Daoy (cell line): Measurements from ENCODE around the gene OSBPL1A. TPM values are rescaled to one million over a fixed set of nuclear protein-coding genes. Genes with fewer than 3 reads are reported as not detected.
"Not testable (repeated sequence)": the region's sequence is repeated elsewhere in the genome, so short reads cannot be mapped to it uniquely, and the experiment has no call there.

Source experiments
- DNase-seq: peaks from one replicate; pipeline ENCODE4 v3.0.0-alpha.2; 2015; ENCODE audit warnings: low read depth
- total RNA-seq: library from RNA; depleted of rRNA; stranded (reverse); fragments of >200 nt; shearing (Covaris generic); gene quantifications from 2 replicates; pipeline ENCODE4 v1.2.3, GENCODE V29; 2014

Gene OSBPL1A
- total RNA-seq, 1 experiment from 2014 or later = 13.5 TPM

- no peak for DNase-seq
These were observed 210.6 kb downstream of the OSBPL1A start for GRCh38 chr18:24187049-24187448.

GRCh38 chr18:24185805-24186204 is 211.8 kb downstream of the OSBPL1A start:
- no peak for DNase-seq

- DNase-seq = no peak
These were observed 215.8 kb downstream of the OSBPL1A start for GRCh38 chr18:24181806-24182205.

GRCh38 chr18:24180048-24180447 is 217.6 kb downstream of the OSBPL1A start:
- DNase-seq = no peak

- no peak for DNase-seq
These were observed 220.0 kb downstream of the OSBPL1A start for GRCh38 chr18:24177499-24178133.

- DNase-seq = peak; percentile 23
These were observed 220.8 kb downstream of the OSBPL1A start for GRCh38 chr18:24176727-24177416.

- no peak for DNase-seq
These were observed 223.6 kb downstream of the OSBPL1A start for GRCh38 chr18:24173997-24174396.

- DNase-seq = no peak
These were observed 227.3 kb downstream of the OSBPL1A start for GRCh38 chr18:24170360-24170759.

GRCh38 chr18:24168496-24168895 is 229.1 kb downstream of the OSBPL1A start:
- no peak for DNase-seq

- no peak for DNase-seq
These were observed 236.3 kb downstream of the OSBPL1A start for GRCh38 chr18:24161304-24161703.

- no peak for DNase-seq
These were observed 237.5 kb downstream of the OSBPL1A start for GRCh38 chr18:24160086-24160485.

GRCh38 chr18:24157855-24158254 is 239.8 kb downstream of the OSBPL1A start:
- DNase-seq = no peak

- no peak for DNase-seq
These were observed 244.2 kb downstream of the OSBPL1A start for GRCh38 chr18:24153397-24153796.

- DNase-seq = not testable (repeated sequence)
These were observed 248.0 kb downstream of the OSBPL1A start for GRCh38 chr18:24149591-24149990.

- no peak for DNase-seq
These were observed 255.2 kb downstream of the OSBPL1A start for GRCh38 chr18:24142376-24142775.

- no peak for DNase-seq
These were observed 256.9 kb downstream of the OSBPL1A start for GRCh38 chr18:24140697-24141096.

- peak; percentile 87 for DNase-seq
These were observed 258.6 kb downstream of the OSBPL1A start, which contains the start of gene CABYR for GRCh38 chr18:24138789-24139616. Gene CABYR, plus strand, starts transcription at chr18:24139062. Its CDS starts 4,053 bp downstream, at chr18:24143115.

- peak; percentile 2 for DNase-seq
These were observed 259.2 kb downstream of the OSBPL1A start for GRCh38 chr18:24138409-24138788.

- DNase-seq = peak; percentile 3
These were observed 260.7 kb downstream of the OSBPL1A start for GRCh38 chr18:24136967-24137373.

- no peak for DNase-seq
These were observed 267.1 kb downstream of the OSBPL1A start for GRCh38 chr18:24130494-24130893.

- no peak for DNase-seq
These were observed 268.9 kb downstream of the OSBPL1A start for GRCh38 chr18:24128700-24129099.

GRCh38 chr18:24127735-24128134 is 269.9 kb downstream of the OSBPL1A start:
- DNase-seq = no peak
